Measurements from ENCODE around the gene PRRC2B. TPM values are rescaled to one million over a fixed set of nuclear protein-coding genes. Genes with fewer than 3 reads are reported as not detected.

The PRRC2B gene
- polyA plus RNA-seq = 7.4 and 7.8 TPM in 2 replicates

DNA sequence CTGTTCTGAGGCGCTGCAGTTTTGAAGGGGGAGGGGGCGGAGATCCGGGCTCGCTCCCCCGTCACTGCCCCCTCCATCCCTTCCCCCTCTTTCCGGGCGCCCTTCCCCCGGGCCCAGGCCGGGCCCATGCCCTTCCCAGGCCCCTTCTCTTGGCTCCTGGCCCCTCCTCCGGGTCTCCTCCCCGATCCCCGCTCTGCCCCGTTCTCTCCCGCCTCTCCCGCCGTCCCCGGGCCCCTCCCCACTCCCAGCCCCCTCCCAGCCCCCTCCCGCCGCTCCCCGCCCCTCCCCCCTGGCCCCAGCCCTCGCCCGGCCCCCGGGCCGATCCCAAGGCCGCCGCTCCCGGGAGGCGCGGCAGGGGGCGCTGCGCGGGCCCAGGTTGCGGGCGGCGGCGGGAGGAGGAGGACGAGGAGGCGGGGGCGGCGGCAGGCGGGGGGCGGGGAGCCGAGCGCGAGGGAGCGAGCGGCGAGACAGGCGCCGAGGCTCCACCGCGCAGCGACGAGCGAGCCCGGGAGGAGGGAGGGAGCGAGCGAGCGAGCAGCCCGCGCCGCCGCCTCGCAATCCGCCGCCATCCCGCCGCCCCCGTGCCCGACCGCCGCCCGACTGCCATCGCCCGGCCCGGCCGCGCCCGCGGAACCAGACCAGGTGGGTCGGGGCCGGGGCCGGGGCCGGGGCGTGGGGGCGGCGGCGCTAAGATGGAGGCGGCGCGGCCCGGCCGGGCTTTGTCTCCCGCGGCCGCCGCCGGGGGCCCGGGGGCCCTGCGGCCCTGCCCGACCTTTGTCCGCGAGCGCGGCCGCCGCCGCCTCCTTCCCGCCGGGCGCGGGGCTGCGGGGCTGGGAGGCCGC lies at the start of gene PRRC2B:
Gene PRRC2B, plus strand, starts transcription at position 465 of the 842 bp plus-strand sequence. CDS start 36,059 bp downstream, outside the sequence.

DNA sequence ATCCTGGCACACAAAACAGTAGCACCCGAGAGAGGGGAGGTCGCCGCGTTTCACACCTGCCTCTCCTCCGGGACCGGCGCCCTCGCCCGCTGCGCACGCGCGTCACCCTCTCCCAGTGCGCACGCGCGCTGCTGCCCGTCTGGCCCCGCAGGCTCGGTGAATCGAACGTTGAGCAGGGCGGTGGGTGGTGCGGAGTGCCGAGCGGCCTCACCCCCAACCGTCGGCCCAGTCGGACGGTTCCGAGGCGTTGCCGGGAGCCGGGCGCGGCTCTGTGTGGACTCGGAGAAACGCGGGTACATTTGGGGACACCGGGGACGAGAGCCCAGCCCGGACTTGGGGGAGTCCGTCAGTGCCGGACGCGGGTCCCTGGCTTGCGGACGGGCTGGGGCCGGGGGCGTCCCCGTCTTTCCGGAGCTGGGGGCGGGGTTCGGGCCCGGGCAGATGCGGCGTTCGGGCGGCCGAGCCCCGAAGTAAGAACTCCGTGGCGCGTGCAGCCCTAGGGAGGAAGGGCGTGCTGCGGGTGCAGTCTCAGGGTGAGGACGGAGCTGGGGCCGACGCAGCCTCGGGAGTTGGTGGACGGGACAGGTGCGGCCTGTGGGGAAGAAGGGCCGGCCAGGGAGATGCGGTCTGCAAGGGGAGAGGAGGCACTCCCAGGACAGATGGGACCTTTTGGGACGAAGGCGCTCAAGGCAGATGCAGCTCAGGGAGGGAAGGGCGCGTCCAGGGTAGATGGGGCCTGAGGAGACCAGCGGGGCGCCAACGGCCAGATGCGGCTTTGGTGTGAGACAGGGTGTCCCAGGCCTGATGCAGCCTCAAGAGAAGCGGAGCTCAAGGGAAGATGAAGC lies 109.1 kb downstream of the PRRC2B start, which contains the start of gene POMT1:
Gene POMT1, plus strand, starts transcription at position 138 of the 845 bp plus-strand sequence. CDS start 1,301 bp downstream, outside the sequence.

DNA sequence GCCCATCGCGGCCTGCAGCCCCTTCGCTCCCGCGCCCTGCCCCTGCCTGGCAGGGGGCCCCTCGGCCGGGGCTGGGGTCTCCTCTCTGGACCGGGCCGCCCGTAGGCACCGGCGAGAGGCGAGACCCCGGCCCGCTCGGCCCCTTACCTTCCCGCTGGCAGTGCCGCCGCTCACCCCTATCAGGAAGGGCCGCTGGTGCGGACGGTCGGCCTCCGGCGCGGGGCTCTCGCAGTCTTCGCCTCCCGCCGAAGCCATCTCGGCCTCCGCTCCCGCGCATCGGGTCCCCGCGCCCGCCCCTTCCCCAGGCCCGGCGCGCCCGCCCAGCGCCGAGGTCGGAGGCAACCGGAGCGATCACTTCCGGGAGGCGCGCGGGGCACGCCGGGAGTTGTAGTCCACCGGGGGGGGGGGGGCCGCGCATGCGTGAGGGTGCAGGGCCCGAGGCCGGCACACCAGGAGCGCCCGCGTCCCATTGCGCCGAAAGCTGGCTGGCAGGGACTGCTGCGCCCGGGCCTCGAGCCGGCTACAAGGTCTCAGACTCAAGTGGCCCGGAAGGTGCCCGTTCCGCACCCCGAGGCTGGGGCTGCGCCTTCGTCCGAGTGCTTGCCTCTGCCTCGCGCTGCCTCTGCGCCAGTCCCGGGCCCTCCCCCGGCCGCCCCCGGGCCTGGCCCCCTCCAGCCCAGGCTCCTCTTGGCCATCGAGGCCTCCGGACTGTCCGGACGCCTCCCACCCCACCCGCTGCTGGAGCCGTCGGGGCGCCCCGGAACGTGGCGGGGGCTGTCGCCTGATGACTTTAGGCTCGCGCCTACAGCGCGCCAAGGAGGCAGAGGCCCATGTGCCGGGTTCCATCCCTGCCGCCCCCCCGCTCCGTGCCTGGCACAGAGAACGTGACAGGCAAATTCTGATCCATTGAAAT lies 137.3 kb downstream of the PRRC2B start, which contains the start of gene UCK1:
Gene UCK1, minus strand, starts transcription at position 344 of the 913 bp plus-strand sequence. Its CDS starts 89 bp downstream, at position 255.

DNA sequence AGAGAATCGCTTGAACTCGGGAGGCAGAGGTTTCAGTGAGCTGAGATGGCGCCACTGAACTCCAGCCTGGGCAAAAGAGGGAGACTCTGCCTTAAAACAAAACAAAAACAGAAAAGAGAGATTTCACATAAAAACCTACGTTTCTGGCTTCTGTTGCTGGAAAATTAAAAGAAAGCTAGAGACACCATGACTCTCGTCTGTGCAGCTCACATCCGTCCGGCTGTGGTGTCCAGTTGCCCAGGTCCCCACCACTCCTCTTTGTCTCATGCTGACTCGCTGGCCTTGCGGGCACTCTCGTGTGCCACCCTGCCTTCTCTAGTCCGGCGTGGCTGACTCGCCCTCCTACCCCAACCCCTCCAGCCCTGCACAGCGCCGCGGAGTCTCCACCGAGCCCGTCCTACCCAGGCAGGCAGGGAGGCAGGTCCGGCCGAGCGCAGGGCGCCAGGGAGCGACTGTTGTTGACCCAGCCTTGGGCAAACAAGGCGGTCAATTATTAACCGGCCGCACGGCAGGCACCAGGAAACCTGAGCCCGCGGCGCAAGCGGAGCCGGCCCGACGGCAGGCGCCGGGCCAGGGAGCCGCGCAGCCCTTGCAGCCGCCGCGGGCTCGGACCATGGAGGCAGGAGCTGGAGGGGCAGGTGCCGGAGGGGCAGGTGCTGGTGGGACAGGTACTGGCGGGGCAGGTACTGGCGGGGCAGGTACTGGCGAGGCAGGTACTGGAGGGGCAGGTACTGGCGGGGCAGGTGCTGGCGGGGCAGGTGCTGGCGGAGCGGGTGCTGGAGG lies 151.3 kb downstream of the PRRC2B start, which contains the start of gene PRRT1B:
Gene PRRT1B, plus strand, starts transcription at position 521 of the 783 bp plus-strand sequence. Its CDS starts 93 bp downstream, at position 614.

Other genes starting within 250 kb of the PRRC2B start
- 0.24 TPM in 1 of 2 replicates, not detected in the other for gene FAM78A, start 117.6 kb upstream of the PRRC2B start, polyA plus RNA-seq
- 5.1 and 9.4 TPM in 2 replicates for gene PLPP7, start 104.4 kb upstream of the PRRC2B start, polyA plus RNA-seq
- 4.1 and 8.9 TPM in 2 replicates for gene POMT1, start 108.8 kb downstream of the PRRC2B start, polyA plus RNA-seq
- gene UCK1, start 137.2 kb downstream of the PRRC2B start, polyA plus RNA-seq = 0.89 and 3.2 TPM in 2 replicates
- not detected in 2 replicates for gene PRRT1B, start 151.4 kb downstream of the PRRC2B start, polyA plus RNA-seq